GM12878 (cell line): ENCODE data around the gene RCOR1. TPM values are rescaled to one million over a fixed set of nuclear protein-coding genes. Genes with fewer than 3 reads are reported as not detected.

Source experiments
- ATAC-seq: fragments of 200-7000 bp; cut with Tn5 transposase; 3 replicates; pipeline ENCODE4 v1.9.1; 2020; ENCODE audit warnings: mild to moderate bottlenecking, moderate library complexity
- BruUV-seq: library from RNA; stranded (reverse); fragments of 400-500 nt; replicated peaks from 2 replicates; lab custom pipeline; 2021; lab: Mats Ljungman, UMichigan
- CTCF ChIA-PET: fragments of 300-600 bp; sonication (Branson Sonifier 250); formaldehyde crosslinking; extraction: SDS; loops from one replicate; lab custom pipeline; 2021; ENCODE audit warnings: inconsistent platforms; lab: Yijun Ruan, JAX
- POLR2A ChIA-PET: fragments of 350-600 bp; formaldehyde crosslinking; extraction: SDS; loops from one replicate; lab custom pipeline; 2021; ENCODE audit warnings: inconsistent platforms; lab: Charles Lee
- RAD21 ChIA-PET: fragments of 300-600 bp; sonication (Branson Sonifier 250); formaldehyde crosslinking; loops from one replicate; lab custom pipeline; 2023; ENCODE audit warnings: antibody characterized with exemption; ENCODE audit not compliant: unreplicated experiment; lab: Charles Lee
- SMC1A ChIA-PET: fragments of 300-600 bp; sonication (Branson Sonifier 250); formaldehyde crosslinking; loops from one replicate; lab custom pipeline; 2023; ENCODE audit not compliant: unreplicated experiment, uncharacterized antibody; lab: Charles Lee
- DNase-seq: peaks from one replicate; pipeline ENCODE4 v3.0.0-alpha.2; 2011; ENCODE audit warnings: low read depth, low spot score
- FAIRE-seq: peaks from 3 replicates; lab custom pipeline; 2011; peaks lifted over from hg19 to GRCh38; lab: Jason Lieb, UNC
- H2AFZ ChIP-seq: 2 replicates; pipeline ENCODE4 v1.6.0; 2011; ENCODE audit warnings: low read depth, low read length, control low read depth; ENCODE audit not compliant: control insufficient read depth
- H3K27ac ChIP-seq: 2 replicates; pipeline ENCODE4 v1.5.1; 2011; ENCODE audit warnings: control low read depth; ENCODE audit not compliant: control insufficient read depth, insufficient read depth
- H3K27me3 ChIP-seq, 2 experiments: replicated peaks in 1 of 2; 2 replicates each; pipeline versions ENCODE4 v1.6.0 to v1.6.1; 2011; ENCODE audit warnings: low read length in 1 of 2; ENCODE audit not compliant: control insufficient read depth in 2 of 2, insufficient read depth in 2 of 2
- H3K36me3 ChIP-seq, 2 experiments: 2 replicates each; pipeline ENCODE4 v1.5.1; 2011; ENCODE audit warnings: low read length in 1 of 2; ENCODE audit not compliant: control insufficient read depth in 2 of 2, insufficient read depth in 2 of 2
- H3K4me1 ChIP-seq: 2 replicates; pipeline ENCODE4 v1.6.1; 2011; ENCODE audit warnings: mild to moderate bottlenecking, low read length, moderate library complexity, mixed read lengths; ENCODE audit not compliant: control insufficient read depth, insufficient read depth
- H3K4me2 ChIP-seq: 2 replicates; pipeline ENCODE4 v1.6.0; 2011; ENCODE audit warnings: control low read depth; ENCODE audit not compliant: control insufficient read depth, insufficient read depth
- H3K4me3 ChIP-seq: fragments of 200-600 bp; sonication (generic); 2 replicates; pipeline ENCODE4 v1.5.1; 2016
- H3K79me2 ChIP-seq: 2 replicates; pipeline ENCODE4 v1.6.0; 2011; ENCODE audit warnings: low read length; ENCODE audit not compliant: control insufficient read depth, insufficient read depth
- H3K9ac ChIP-seq: 2 replicates; pipeline ENCODE4 v1.8.0; 2011; ENCODE audit warnings: low read length, control low read depth, mixed read lengths; ENCODE audit not compliant: control insufficient read depth, insufficient read depth
- H3K9me3 ChIP-seq: replicated peaks from 3 replicates; pipeline ENCODE4 v1.5.1; 2011; ENCODE audit warnings: mild to moderate bottlenecking, low read length; ENCODE audit not compliant: control insufficient read depth, insufficient read depth
- H4K20me1 ChIP-seq: 2 replicates; pipeline ENCODE4 v1.6.0; 2011; ENCODE audit not compliant: control insufficient read depth, insufficient read depth
- ASH2L ChIP-seq: fragments of 300-600, 200-600 bp; sonication (generic); IDR thresholded peaks from 2 replicates; pipeline ENCODE4 v1.6.1; 2017; ENCODE audit warnings: low read depth, mild to moderate bottlenecking, borderline replicate concordance
- BRCA1 ChIP-seq: IDR thresholded peaks from 2 replicates; pipeline ENCODE4 v1.6.1; 2011; ENCODE audit warnings: low read depth, low read length, improper control_type of control experiment
- CBX3 ChIP-seq: fragments of 200-600 bp; sonication (generic); IDR thresholded peaks from 2 replicates; pipeline ENCODE4 v1.6.1; 2016; ENCODE audit warnings: low read depth, borderline replicate concordance
- CBX5 ChIP-seq: sonication (generic); IDR thresholded peaks from 2 replicates; pipeline ENCODE4 v1.6.1; 2016; ENCODE audit warnings: low read depth, moderate library complexity, mild to moderate bottlenecking, inconsistent platforms
- FOXM1 ChIP-seq: IDR thresholded peaks from 2 replicates; pipeline ENCODE4 v1.6.1; 2012; ENCODE audit warnings: low read depth, mild to moderate bottlenecking, inconsistent platforms, low read length, moderate library complexity
- KDM1A ChIP-seq: fragments of 200-600 bp; sonication (generic); IDR thresholded peaks from 2 replicates; pipeline ENCODE4 v1.6.1; 2016; ENCODE audit warnings: borderline replicate concordance
- MXI1 ChIP-seq: fragments of 150-350 bp; IDR thresholded peaks from 2 replicates; pipeline ENCODE4 v1.6.1; 2011; ENCODE audit warnings: low read depth, mild to moderate bottlenecking, inconsistent platforms, low read length, improper control_type of control experiment
- RELA ChIP-seq: fragments of 450-650 bp; IDR thresholded peaks from 2 replicates; pipeline ENCODE4 v1.8.0; 2014; ENCODE audit warnings: borderline replicate concordance; ENCODE audit not compliant: partially characterized antibody
- SMARCA5 ChIP-seq: fragments of 450-650 bp; IDR thresholded peaks from 2 replicates; pipeline ENCODE4 v1.6.1; 2017; ENCODE audit warnings: mild to moderate bottlenecking
- SPI1 ChIP-seq: IDR thresholded peaks from 2 replicates; pipeline ENCODE4 v1.6.1; 2011; ENCODE audit warnings: low read depth, mild to moderate bottlenecking, low read length, moderate library complexity, borderline replicate concordance; ENCODE audit not compliant: insufficient read depth
- SRF ChIP-seq, 2 experiments: IDR thresholded peaks; 2 replicates each; pipeline ENCODE4 v1.6.1; 2011; ENCODE audit warnings: low read depth in 2 of 2, low read length in 2 of 2, mild to moderate bottlenecking in 1 of 2, moderate library complexity in 1 of 2
- TBL1XR1 ChIP-seq: IDR thresholded peaks from 2 replicates; pipeline ENCODE4 v1.6.1; 2012; ENCODE audit warnings: low read depth, low read length, improper control_type of control experiment
- ZNF217 ChIP-seq: fragments of 450-650 bp; IDR thresholded peaks from 2 replicates; pipeline ENCODE4 v1.6.1; 2017; ENCODE audit warnings: antibody characterized with exemption, mild to moderate bottlenecking
- ZZZ3 ChIP-seq: IDR thresholded peaks from 2 replicates; pipeline ENCODE4 v1.6.1; 2011; ENCODE audit warnings: low read depth; ENCODE audit not compliant: control insufficient read depth, insufficient read length
- WGBS: methylation state at CpG from one replicate; pipeline ENCODE4 v1.1.6; 2016; ENCODE audit warnings: low lambda C conversion rate; ENCODE audit not compliant: insufficient replicate concordance, insufficient coverage; ENCODE audit errors: missing lambda C conversion rate; 5-methylcytosine and 5-hydroxymethylcytosine counted together
- in situ Hi-C: fragments of 300-500 bp; cut with MboI; formaldehyde crosslinking; loops from 9 replicates; pipeline ENCODE4 v1.14.3; 2018; ENCODE audit warnings: mixed read lengths
- intact Hi-C: fragments of 100-400 bp; cut with micrococcal nuclease; formaldehyde crosslinking; loops from one replicate; pipeline ENCODE4 v1.14.2; 2022; ENCODE audit not compliant: unreplicated experiment
- polyA plus RNA-seq, 11 experiments: library from polyadenylated mRNA; depleted of rRNA in 4 of 11; unstranded in 6 of 11; stranded (reverse) in 5 of 11; fragments of >200 nt; fragmentation: Nextera tagmentation in 4 of 11; fragmentation: Illumina TruSeq in 1 of 11; extraction: Ambion mirVana in 4 of 11; extraction: Trizol in 1 of 11; gene quantifications; 1 replicate in 1 of 11; 2 replicates in 10 of 11; pipeline versions ENCODE4 v1.2.1 to v1.2.3, GENCODE V29; 2011 to 2016; ENCODE audit warnings: inconsistent platforms in 2 of 11, missing spikeins in 2 of 11, low read depth in 1 of 11
- total RNA-seq, 4 experiments: library from RNA; depleted of rRNA in 3 of 4; stranded (reverse); fragments of >200 nt in 3 of 4; fragmentation: Illumina TruSeq in 1 of 4; extraction: Trizol in 1 of 4; gene quantifications; 2 replicates each; pipeline versions ENCODE4 v1.2.1 to v1.2.3, GENCODE V29; 2013 to 2021
- TF ChIP-seq, protein P1 (sequence below): fragments of 450-650 bp; IDR thresholded peaks from 2 replicates; pipeline ENCODE4 v1.6.1; 2018; ENCODE audit warnings: borderline replicate concordance, mild to moderate bottlenecking; ENCODE audit not compliant: partially characterized antibody

The RCOR1 gene
- total and polyA plus RNA-seq, 10 of the 15 experiments (the other 5 are each of a cell fraction or from before 2014, with no cell fraction given) = 1.6 to 12.2 (median 4.4) TPM

DNA sequence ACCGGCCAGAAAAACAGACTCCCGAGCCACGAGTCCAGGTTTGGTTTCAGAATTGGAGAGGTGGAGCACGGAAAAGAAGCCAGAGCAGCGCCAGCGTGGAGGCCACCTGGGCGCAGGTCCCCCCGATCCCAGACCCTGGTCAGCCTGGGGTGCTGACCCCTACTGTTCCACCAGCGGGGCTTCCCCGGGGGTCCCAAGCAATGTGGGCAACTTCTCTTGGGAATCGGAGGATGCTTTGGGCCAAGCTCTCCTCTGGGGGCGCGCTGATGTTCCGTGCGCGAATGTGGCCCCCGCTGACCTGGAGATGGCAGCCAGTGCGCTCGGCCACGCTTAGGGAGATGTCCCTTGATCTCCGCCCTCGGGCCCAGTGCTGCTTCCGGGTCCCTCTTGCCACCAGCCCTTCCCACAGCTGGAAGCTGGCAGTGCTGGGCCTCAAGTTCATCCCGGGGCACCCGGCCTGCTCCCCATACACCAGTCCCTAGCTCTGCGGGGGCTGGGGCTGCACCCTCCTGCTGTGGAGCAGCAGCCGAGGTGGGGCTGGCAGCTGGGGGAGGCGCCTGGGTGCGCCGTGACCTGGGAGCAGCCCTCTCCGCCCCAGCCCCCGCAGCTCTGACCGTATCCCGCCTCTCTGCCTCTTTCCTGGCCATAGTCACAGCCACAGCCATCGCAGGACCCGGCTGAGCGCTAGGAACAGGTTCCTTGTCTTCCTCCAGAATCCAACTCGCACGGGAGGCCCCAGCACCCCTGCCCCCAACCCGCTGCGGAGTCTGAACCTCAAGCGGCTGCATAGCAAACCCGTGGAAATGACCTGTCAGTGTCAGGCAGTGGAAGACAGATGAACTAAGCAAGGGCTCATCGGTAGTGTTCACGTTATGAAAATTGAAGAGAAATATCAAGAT is 91.2 kb downstream of the RCOR1 start (continued):
- no peak for TF ChIP-seq SPI1

- intact Hi-C loops (loop anchor here (10.0 kb wide), 1 partner anchor 249 kb away; no protein-coding TSS in a partner anchor), in situ Hi-C loops (no loop called here)
- ATAC-seq (no peak), DNase-seq (no peak), FAIRE-seq (no peak)
- H4K20me1 ChIP-seq = no peaks in the 10 kb centered on the region
- H3K9me3 ChIP-seq = no peaks in the 10 kb centered on the region
- POLR2A ChIA-PET = no interaction called here
- H3K4me3 ChIP-seq = no peak overlapping the region
- WGBS = 90% methylated on average over 6 of the region's 6 CpGs
- H3K4me2 ChIP-seq = no peak overlapping the region
- no peak overlapping the region for H2AFZ ChIP-seq
- H3K36me3 ChIP-seq = peaks cover 3 to 10% of the 10 kb centered on the region in 2 experiments; a peak in 3 of 4 replicates
- H3K27me3 ChIP-seq = no peaks in the 10 kb centered on the region
- H3K4me1 ChIP-seq = no peaks in the 10 kb centered on the region
- CTCF ChIA-PET = interaction anchor here (1.0 kb wide), 1 partner anchor 10 kb away, joined by 3 read pairs; no protein-coding TSS in a partner anchor
- no TSS peak for BruUV-seq
- SMC1A ChIA-PET = no interaction called here
- no peak overlapping the region for H3K27ac ChIP-seq
- H3K79me2 ChIP-seq = peaks cover 3% of the 10 kb centered on the region
- RAD21 ChIA-PET = no interaction called here
- TF ChIP-seq KDM1A = no peak
- TF ChIP-seq MXI1 = no peak
- TF ChIP-seq ASH2L = no peak
- TF ChIP-seq BRCA1 = no peak
- TF ChIP-seq CBX5 = no peak
- no peak for TF ChIP-seq SRF (IDR thresholded peaks at IDR 0.05; ENCODE audit: low read depth in 2 of 2, low read length in 2 of 2)
- TF ChIP-seq, protein P1, sequence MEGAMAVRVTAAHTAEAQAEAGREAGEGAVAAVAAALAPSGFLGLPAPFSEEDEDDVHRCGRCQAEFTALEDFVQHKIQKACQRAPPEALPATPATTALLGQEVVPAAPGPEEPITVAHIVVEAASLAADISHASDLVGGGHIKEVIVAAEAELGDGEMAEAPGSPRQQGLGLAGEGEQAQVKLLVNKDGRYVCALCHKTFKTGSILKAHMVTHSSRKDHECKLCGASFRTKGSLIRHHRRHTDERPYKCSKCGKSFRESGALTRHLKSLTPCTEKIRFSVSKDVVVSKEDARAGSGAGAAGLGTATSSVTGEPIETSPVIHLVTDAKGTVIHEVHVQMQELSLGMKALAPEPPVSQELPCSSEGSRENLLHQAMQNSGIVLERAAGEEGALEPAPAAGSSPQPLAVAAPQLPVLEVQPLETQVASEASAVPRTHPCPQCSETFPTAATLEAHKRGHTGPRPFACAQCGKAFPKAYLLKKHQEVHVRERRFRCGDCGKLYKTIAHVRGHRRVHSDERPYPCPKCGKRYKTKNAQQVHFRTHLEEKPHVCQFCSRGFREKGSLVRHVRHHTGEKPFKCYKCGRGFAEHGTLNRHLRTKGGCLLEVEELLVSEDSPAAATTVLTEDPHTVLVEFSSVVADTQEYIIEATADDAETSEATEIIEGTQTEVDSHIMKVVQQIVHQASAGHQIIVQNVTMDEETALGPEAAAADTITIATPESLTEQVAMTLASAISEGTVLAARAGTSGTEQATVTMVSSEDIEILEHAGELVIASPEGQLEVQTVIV = no peak
- TF ChIP-seq CBX3 = no peak
- no peak for TF ChIP-seq ZZZ3
- no peak for TF ChIP-seq SMARCA5
- TF ChIP-seq RELA = no peak
- no peak for TF ChIP-seq FOXM1
- TF ChIP-seq ZNF217 = no peak
- no peak for TF ChIP-seq TBL1XR1
- H3K9ac ChIP-seq = no peak overlapping the region
Measured at GRCh38 chr14:102684298-102684663, 91.8 kb downstream of the RCOR1 start.
